Activated CD4-positive, CD25-positive, alpha-beta regulatory T cell treated with anti-CD3 and anti-CD28 coated beads, Interleukin-2, amount 50 U/mL, for 16 hours (primary cell): ENCODE results near the gene NDUFB11.

ENCODE experiments used
- DNase-seq: peaks from one replicate; pipeline ENCODE4 v3.0.0-alpha.2; 2020; ENCODE audit warnings: low read depth, low spot score

NDUFB11 gene

DNA sequence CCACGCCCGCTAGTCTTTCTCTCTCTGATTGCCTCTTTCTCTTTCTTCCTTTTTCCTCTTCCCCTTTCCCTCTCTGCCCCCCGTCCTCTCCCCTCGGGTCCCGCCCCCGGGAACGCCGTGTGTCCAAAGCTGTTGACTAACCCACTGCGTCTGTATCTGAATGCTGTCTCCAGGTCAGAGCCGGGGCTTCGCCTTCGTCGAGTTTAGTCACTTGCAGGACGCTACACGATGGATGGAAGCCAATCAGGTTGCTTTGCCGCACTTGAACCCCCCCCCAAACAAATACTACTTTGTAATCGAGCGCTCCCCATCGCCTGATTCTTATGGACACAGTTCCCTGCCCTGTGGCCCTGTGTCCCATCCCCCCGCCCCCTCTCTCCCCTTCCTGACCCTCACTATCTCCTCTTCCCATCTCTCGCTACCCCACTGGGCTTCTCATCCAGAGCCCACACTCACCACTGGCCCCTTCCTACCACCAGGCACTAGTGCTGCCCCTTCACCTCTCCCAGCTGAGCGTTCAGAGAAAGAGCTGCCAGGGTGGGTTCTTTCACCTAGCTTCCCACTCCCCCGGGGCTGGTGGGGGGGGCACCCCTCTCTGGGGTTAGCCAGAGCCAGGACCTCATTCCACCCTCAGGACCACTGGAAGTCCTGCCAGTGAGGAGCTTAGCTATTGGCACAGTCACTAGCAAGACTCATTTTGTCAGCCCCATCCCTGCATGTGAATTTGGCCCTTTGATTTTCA is 30.5 kb upstream of the NDUFB11 start:
- no peak for DNase-seq

DNA sequence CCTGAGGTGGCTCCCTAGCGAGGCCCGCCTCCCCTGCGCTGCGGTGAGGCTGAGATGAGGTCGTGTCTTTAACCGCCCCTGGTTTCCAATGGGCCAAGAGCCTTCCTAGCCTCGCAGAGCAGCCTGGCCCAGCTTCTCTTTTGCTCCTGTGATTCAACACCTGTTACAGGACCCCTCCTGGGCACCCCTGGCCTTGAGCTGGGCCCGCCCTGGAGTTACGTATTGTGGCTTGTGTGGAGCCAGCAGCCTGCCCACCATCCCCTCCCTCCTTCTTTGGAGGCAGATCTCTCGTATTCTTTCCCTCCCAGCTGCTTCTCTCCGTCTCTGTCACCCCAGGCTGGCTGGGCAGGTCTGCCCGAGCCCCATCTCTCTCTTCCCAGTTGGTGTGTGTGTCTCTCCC is 29.9 kb upstream of the NDUFB11 start:
- DNase-seq: no peak

DNA sequence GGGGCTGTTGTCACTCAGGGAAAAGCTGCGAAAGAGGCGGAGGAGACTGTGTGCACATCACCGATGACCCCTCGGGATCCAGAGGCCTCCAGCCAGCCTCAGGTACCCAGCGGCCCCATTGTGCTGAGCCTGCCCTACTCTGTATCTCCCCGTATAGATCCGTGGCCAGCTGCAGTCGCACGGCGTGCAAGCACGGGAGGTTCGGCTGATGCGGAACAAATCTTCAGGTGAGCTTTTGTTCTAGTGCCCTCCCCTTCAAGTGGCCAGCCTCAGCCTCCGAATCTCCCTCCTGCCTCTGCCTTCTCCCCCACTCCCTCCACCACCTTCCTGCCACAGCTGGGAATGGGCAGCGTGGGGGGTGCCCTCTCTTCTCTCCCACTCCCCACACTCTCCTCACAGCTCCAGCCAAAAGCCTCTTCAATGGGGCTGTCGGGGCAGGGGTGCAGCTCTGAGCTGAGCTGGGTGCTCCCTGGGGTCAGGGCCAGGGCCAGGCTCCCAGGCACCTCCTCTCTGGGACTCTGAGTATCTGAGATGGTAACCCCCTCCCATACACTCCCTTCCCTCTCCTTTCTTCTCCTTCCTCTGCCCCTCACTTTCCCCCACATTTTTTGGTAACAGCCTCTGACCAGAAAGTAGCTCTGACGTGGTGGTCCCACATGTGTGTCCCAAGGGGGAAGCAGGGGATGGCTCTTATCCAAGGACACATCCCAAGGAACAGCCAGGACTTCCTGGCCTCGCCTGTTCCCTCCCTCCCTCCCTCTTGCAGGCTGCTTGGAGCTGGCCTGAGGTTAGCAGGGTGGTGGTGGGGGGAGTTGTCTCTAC is 28.7 kb upstream of the NDUFB11 start:
- DNase-seq: no peak

DNA sequence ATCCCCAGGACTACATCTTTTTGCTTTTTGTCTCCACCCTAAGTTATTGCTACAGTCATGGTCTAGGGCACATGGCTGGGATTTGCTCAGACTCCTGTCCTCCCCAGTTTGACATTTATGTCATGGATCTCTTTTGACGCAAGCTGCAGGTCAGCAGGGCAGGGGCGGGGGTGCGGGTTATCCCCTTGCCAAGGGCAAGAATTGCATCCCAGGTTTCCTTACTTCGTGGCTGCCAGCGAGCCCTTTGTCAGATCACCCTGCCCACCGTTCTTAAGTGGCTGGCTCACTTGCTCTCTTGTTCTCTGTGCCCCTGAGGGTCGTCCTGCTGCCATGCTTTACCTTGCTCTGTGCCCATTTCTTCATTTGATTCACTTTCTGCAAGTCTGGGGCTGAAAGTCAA is 28.0 kb upstream of the NDUFB11 start:
- no peak for DNase-seq

DNA sequence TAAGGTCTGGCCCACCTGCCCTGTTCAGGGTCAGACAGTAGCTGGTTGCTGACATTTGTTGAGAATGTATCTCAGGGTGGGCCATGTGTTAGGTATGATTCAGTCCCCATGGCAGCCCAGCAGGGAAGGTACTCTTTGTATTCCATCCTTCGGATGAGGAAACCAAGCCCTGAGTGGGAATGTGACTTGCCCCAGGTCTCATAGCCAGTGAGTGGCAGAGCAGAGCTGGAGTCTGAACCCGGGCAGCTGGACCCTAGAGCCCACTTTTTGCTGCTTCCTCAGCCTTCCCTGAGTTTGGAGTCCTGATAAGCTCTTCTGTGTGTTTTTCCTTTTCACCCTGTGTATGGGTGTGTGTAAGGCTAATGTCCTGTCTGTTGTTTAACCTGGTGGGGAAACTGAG is 27.5 kb upstream of the NDUFB11 start:
- DNase-seq: no peak

DNA sequence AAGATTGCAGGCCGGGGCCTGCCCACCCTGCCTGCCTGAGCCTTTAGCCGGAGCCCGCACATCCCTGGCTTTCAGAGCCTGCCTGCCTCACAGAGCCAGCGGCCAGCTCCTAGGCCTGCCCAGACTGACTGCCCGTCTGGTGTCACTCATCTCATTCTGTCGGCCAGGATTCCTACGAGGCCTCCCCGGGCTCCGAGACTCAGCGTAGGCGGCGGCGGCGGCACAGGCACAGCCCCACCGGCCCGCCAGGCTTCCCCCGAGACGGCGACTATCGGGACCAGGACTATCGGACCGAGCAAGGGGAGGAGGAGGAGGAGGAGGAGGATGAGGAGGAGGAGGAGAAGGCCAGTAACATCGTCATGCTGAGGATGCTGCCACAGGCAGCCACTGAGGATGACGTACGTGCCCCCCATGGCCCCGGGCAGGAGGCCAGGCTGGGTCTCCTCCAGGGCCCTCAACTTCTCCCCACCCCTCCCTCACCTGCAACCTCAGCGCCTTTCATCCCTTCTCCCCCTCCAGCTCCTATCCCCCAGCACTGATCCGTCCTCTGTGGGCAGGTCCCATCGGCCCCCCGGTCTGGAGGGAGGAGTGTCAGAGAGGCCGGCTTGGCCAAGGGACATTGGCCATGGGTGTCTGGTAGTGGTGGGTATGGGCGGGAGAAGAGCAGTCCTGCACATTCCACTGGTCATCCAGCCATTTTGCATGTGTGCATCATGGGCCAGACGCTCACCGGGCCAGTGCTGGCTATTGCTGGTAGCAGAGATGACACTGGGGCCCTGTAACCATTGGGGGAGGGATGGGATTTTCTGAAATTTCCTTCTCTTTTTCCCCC is 26.6 kb upstream of the NDUFB11 start:
- no peak for DNase-seq

DNA sequence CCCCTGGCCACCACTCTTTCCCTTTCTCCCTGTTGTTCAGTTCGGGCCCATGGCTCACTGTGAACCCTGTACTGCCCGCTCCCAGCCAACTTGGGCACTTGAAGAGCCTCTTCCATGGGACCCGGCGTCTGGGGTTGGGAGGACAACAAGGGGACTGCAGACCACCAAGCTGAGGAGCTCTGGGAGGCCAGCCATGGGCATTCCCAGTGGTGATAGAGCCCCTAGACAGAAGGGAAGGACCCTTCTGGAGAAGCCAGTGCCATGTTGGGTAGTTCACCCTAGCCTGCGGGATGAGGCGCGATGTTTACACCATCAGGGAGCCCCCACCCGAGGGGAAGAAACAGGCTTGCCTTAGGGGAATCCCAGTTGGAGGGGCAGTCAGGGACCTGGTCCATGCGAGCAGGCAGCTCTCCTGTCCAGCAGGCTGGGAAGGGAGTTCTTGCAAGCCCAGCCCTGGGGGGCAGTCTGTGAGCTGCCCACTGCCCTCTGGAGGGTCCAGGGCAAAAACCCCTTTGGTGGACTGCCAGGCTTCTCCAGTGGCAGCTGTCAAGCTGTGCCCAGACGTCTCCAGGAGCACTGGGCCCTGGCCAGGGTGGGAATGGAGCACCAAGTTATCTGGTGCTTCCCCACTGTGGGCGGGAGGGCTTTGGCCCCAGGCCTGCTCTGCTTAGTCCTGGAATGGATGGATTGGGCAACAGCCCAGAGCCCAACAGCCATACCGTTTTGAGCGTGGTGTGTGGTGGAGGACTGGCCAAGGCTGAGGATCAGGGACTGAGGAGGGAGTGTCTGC is 25.4 kb upstream of the NDUFB11 start:
- no peak for DNase-seq

DNA sequence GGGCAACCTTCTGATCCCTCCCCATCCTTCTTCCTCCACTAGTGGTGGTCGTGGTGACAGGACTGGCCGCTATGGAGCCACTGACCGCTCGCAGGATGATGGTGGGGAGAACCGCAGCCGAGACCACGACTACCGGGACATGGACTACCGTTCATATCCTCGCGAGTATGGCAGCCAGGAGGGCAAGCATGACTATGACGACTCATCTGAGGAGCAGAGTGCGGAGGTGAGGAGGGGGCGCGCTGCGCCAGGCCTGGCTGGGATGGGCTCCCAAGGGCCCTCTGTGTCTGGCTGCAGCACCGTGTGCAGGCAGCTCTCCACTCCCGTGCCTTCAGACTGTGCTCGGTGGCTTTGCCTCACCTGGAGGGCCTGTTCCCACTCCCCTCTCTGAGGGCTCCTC is 24.8 kb upstream of the NDUFB11 start:
- no peak for DNase-seq

DNA sequence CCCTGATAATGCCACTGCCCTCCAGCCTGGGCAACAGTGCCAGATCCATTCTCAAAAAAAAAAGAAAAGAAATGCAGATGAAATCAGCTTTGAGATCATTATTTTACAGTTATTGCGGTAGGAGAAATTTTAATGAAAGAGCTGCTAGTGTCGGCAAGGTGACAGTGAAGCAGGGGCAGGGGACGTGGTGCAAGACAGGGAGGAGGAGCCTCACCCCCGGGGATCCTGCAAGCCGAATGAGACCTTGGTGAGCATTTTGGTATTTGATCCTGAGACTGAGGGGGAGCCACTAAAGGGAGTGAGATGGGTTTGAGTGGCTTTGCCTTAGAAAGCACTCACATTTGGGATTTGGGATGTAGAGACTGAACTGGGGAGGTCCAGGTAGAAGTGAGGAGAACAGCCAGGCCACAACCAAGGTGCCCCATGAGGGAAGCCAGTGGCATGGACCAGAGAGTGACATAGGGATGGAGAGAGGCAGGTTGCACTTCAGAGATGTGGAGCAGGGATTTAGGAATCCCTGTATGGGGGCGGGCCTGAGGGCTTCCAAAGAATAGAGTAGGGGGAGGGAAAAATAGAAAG is 24.1 kb upstream of the NDUFB11 start:
- DNase-seq: no peak

DNA sequence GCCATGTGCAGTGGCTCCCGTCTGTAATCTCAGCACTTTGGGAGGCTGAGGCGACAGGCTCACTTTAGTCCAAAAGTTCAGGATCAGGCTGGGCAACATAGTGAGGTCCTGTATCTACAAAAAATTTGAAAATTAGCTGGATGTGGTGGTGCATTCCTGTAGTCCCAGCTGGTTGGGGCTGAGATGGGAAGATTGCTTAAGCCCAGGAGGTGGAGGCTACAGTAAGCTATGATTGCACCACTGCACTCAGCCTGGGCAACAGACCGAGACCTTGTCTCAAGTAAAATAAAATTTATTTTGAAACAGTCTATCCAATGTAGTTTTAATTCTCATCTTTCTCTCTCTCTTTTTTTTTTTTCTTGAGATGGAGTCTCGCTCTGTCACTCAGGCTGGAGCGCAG is 21.6 kb upstream of the NDUFB11 start:
- DNase-seq: no peak

DNA sequence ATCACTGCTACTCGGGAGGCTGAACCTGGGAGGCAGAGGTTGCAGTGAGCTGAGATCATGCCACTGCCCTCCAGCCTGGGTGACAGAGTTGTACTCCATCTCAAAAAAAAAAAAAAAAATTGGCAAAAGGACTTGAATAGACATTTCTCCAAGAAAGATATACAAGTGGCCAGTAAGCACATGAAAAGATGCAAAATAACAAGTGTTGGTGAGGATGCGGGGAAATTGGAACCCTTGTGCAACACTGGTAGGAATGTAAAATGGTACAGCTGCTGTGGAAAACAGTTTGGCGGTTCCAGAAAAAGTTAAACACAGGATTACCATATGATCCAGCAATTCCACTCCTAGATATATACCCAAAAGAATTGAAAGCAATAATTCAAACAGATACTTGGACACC is 19.9 kb upstream of the NDUFB11 start:
- no peak for DNase-seq

DNA sequence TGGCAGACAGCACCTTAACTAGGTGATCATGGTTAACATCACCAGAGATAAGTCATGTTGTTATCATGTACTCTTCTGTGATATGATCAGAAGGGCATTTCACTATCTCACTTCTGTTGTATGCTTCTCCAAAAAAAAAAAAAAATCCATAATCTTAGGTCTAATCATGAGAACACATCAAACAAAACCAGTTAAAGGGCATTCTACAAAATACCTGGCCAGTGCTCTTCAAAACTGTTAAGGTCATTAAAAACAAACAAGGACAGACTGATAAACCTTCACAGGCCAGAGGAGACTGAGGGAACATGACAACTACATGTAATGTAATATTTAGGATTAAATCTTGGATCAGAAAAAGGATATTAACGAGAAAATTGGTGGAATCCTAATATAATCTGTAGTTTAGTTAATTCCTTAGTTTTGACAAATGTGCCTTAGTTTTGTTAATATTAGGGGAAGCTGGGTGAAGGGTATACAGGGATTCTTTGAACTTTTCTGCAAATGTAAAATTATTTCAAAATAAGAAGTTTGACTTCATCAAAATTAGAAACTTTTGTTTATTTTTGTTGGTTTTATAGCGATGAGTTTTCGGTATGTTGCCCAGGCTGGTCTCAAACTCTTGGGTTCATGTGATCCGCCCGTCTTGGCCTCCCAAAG is 18.6 kb upstream of the NDUFB11 start:
- no peak for DNase-seq

DNA sequence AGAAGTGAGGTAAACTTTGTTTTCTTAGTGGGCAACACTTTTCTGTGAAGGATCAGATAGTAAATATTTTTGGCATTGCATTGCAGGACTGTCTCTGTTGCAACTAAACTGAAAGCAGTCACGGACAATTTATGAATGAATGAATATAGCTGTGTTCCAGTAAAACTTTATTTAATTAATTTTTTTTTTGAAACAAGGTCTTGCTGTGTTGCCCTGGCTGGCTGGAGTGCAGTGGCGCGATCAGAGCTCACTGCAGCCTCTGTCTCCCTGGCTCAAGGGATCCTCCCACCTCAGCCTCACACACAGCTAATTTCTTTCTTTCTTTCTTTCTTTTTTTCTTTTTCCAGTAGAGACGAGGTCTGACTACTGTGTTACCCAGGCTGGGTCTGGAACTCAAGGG is 16.3 kb upstream of the NDUFB11 start:
- DNase-seq: no peak

DNA sequence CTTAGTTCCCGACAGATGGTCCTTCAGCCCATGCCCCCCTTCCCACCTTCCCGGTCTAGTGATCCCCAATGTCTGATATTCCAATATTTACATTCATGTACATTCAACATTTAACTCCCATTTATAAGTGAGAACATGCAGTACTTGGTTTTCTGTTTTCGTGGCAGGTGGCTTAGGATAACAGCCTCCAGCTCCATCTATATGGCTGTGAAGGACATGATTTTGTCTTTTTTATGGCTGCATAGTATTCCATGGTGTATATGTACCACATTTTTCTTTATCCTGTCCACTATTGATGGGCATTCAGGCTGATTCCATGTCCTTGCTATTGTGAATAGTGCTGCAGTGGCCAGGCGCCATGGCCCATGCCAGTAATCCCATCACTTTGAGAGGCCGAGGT is 14.3 kb upstream of the NDUFB11 start:
- no peak for DNase-seq

DNA sequence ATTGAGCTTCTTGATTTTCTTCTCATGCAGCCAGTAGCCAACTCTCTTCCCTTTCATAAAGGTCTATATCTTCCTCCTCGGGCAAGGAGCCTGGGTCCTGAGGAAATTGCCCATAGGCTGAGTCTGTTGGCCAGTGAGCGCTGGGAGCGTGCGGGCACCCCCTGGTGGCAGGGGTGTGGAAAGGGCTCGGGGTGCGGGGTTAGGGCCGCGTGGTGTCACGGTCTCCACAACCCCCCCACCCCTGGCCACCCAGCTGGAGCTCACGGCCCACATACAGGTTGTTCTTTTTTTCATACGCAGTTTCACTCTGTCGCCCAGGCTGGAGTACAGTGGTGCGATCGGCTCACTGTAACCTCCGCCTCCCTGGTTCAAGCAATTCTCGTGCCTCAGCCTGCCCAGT is 13.6 kb upstream of the NDUFB11 start:
- DNase-seq: no peak

DNA sequence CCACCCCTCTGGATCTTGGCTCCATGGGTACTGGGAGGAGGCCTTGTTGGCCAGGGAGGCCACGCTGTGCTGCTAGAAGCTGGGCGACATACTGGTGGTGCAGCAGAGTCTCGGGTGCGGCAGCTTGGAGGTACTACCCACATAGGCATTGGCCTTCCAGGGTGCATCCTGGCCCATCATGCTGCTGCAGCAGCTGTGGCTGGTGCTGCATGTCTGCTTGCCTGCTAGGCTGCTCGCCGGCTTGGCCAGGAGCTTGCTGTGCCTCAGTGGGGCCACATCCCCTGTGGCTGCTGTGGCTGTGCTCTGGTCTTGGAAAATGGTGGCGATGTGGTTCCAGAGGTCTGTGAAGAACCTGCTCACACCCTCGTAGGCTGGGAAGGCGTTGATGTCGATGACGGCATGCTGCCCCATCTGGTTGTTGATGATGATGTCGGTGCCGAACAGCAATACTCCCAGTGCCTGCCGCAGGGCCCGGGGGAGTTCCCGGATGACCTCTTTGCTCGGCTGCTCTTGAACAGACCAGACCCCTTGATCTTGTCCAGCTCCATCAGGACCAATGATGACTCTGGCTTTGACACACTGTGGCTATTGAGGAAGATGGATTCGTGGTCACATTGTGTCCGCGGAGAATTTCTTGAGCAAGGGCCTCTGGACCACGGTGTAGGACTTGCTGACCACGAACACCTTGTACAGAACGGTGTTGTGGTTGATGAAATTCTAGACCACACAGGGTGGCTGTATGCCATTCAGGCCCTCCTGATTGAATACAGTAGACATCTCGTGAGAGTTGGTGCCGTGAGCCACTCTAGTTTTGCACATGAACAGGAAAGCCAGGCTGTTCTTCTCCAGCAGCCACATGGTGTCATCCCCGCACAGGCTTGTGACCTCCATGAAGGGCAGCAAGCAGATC is 12.4 kb upstream of the NDUFB11 start:
- DNase-seq: no peak

DNA sequence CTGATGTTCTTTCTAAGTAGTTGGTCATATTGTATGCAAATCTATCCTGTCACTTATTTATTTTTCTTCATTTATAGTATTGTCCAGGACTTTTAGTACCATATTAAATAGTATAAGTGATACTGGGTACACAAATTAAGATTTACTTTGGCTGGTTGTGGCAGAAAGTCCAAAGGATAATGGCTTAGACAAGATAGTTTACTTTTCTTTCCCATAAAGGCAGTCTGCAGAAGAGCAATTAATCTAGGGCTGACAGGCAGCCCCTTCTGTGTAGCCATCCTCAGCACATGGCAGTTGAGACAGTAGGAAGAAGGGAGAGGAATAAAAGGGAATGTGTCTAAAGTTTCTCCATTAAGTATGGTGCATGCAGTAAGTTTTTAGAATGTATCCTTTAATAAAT is 6.9 kb upstream of the NDUFB11 start:
- DNase-seq: no peak

DNA sequence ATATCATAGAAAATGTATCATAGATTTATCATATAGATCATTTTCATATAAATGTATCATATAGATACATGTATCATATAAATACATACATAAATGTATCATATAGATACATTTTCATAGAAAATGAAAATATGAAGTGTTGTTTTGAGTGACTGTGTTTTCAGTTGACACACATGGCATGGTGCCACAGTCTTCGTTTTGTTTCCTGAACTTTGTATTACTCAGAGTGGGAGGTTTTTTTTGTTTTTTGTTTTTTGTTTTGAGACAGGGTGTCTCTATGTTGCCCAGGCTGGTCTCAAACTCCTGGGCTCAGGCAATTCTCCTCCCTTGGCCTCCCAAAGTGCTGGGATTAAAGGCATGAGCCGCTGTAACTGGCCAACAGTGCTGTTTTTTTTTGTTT is 4.4 kb upstream of the NDUFB11 start:
- no peak for DNase-seq
